Erythroblast (primary cell): Measurements from ENCODE around the gene TRIM47.

Experiments used
- GATA1 ChIP-seq: IDR thresholded peaks from 2 replicates; pipeline ENCODE4 v1.6.1; 2011; ENCODE audit warnings: low read depth, mild to moderate bottlenecking, control low read depth, low read length, moderate library complexity
- POLR2A ChIP-seq: IDR thresholded peaks from 2 replicates; pipeline ENCODE4 v1.6.1; 2011; ENCODE audit warnings: mild to moderate bottlenecking, low read length

DNA sequence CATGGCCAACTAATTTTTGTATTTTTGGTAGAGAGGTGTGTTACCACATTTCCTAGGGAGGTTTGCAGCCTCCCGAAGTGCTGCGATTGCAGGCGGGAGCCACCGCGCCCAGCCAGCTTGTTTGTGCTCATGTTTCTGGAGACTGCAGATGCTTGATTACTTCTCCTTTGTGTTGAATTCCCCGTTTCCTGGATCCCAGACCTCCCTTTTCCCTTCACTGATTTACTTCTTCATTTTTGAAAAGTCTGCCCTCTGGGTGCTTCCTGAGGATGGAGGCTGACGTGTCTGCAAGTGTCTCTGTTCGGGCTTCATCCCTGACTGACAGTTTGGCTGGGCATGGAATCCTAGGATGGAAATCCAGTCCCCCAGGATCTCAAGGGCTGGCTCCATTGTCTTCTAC is 7.0 kb upstream of the TRIM47 start:
- no peak for TF ChIP-seq POLR2A
- TF ChIP-seq GATA1 = no peak
